Measurements from ENCODE around the gene STUB1.
A peak's percentile ranks its signal among the peaks of the same experiment; 100 is the strongest.

STUB1 gene

GRCh38 chr16:726438-727290, 46.5 kb downstream of the STUB1 start, which contains the start of the genes CCDC78 and HAGHL:
TSS of gene CCDC78 (minus strand) at chr16:726443. CDS start at chr16:726367, 76 bp downstream.
TSS of gene HAGHL (plus strand) at chr16:727106. CDS start at chr16:727510, 404 bp downstream.
- ATAC-seq = peak; percentile 25
- TF ChIP-seq ZFP3 (CRISPR knock-in tag; IDR thresholded peaks at IDR 0.05) = peak; percentile 85
- no peak for TF ChIP-seq RARB (CRISPR knock-in tag; IDR thresholded peaks at IDR 0.05)

GRCh38 chr16:727291-727977, 47.2 kb downstream of the STUB1 start:
- TF ChIP-seq PATZ1 (CRISPR knock-in tag; IDR thresholded peaks at IDR 0.05; ENCODE audit: borderline replicate concordance) (no peak), BACH2 (CRISPR knock-in tag; IDR thresholded peaks at IDR 0.05; ENCODE audit: borderline replicate concordance) (no peak), ESRRG (CRISPR knock-in tag; IDR thresholded peaks at IDR 0.05) (no peak), ZFP3 (CRISPR knock-in tag; IDR thresholded peaks at IDR 0.05) (no peak), ARNTL (CRISPR knock-in tag; IDR thresholded peaks at IDR 0.05; ENCODE audit: borderline replicate concordance, low read depth) (no peak), CREB5 (CRISPR knock-in tag; IDR thresholded peaks at IDR 0.05; ENCODE audit: low read depth) (no peak), GLIS3 (CRISPR knock-in tag; IDR thresholded peaks at IDR 0.05) (no peak), ZC3H10 (CRISPR knock-in tag; IDR thresholded peaks at IDR 0.05) (no peak), TOX (CRISPR knock-in tag; IDR thresholded peaks at IDR 0.05; ENCODE audit: borderline replicate concordance) (no peak), POU6F1 (CRISPR knock-in tag; IDR thresholded peaks at IDR 0.05; ENCODE audit: borderline replicate concordance, low read depth) (no peak), RARB (CRISPR knock-in tag; IDR thresholded peaks at IDR 0.05) (no peak)
- ATAC-seq = peak; percentile 8

- peak; percentile 63 for ATAC-seq
- TF ChIP-seq ARNTL (CRISPR knock-in tag; IDR thresholded peaks at IDR 0.05; ENCODE audit: borderline replicate concordance, low read depth) (peak; percentile 70; the same call in 1 of the 2 replicates), SNAI2 (CRISPR knock-in tag; IDR thresholded peaks at IDR 0.05) (no peak)
Observed at GRCh38 chr16:728131-728889, 48.1 kb downstream of the STUB1 start.

- ATAC-seq = no peak
- no peak for TF ChIP-seq GLIS3 (CRISPR knock-in tag; IDR thresholded peaks at IDR 0.05)
- TF ChIP-seq ZNF8 (CRISPR knock-in tag; IDR thresholded peaks at IDR 0.05) = no peak
- TF ChIP-seq TOX (CRISPR knock-in tag; IDR thresholded peaks at IDR 0.05; ENCODE audit: borderline replicate concordance) = no peak
- no peak for TF ChIP-seq PATZ1 (CRISPR knock-in tag; IDR thresholded peaks at IDR 0.05; ENCODE audit: borderline replicate concordance)
- TF ChIP-seq BACH2 (CRISPR knock-in tag; IDR thresholded peaks at IDR 0.05; ENCODE audit: borderline replicate concordance) = no peak
- no peak for TF ChIP-seq PPARA (CRISPR knock-in tag; IDR thresholded peaks at IDR 0.05; ENCODE audit: borderline replicate concordance)
- TF ChIP-seq ZFP3 (CRISPR knock-in tag; IDR thresholded peaks at IDR 0.05) = no peak
- no peak for TF ChIP-seq CSDC2 (CRISPR knock-in tag; IDR thresholded peaks at IDR 0.05)
- TF ChIP-seq ESRRG (CRISPR knock-in tag; IDR thresholded peaks at IDR 0.05) = no peak
- TF ChIP-seq ISL1 (CRISPR knock-in tag; IDR thresholded peaks at IDR 0.05) = no peak
- no peak for TF ChIP-seq TCF4 (CRISPR knock-in tag; IDR thresholded peaks at IDR 0.05; ENCODE audit: borderline replicate concordance)
- no peak for TF ChIP-seq SNAI2 (CRISPR knock-in tag; IDR thresholded peaks at IDR 0.05)
- TF ChIP-seq ZFP30 (CRISPR knock-in tag; IDR thresholded peaks at IDR 0.05) = no peak
- no peak for TF ChIP-seq OSR1 (CRISPR knock-in tag; IDR thresholded peaks at IDR 0.05)
- no peak for TF ChIP-seq CREB5 (CRISPR knock-in tag; IDR thresholded peaks at IDR 0.05; ENCODE audit: low read depth)
Observed at GRCh38 chr16:728890-729744, 48.9 kb downstream of the STUB1 start.

Measured in SK-N-SH treated with all-trans-retinoic acid at 6 μM for 48 hours (cell line).